Adipose tissue (tissue), 3 donors: Measurements from ENCODE around the gene PRKG1. TPM values are rescaled to one million over a fixed set of nuclear protein-coding genes. Genes with fewer than 3 reads are reported as not detected.

Experiments
- H3K27ac ChIP-seq: one replicate; pipeline ENCODE4 v1.5.1; 2013; ENCODE audit warnings: low read depth, low read length
- WGBS, 3 donors: extraction: QIAGEN DNeasy Blood & Tissue Kit; methylation state at CpG; one replicate each; pipeline ENCODE4 v1.1.7; 2013; 5-methylcytosine and 5-hydroxymethylcytosine counted together
- polyA plus RNA-seq, 3 donors: library from polyadenylated mRNA; stranded (reverse); fragments of 200-250 nt; gene quantifications; one replicate each; pipeline ENCODE4 v1.2.3, GENCODE V29; 2013
- donor health status: healthy with polysubstance abuse.
- donor health status: Bipolar disorder and iron deficiency.
- donor health status: healthy.

PRKG1 gene
- polyA plus RNA-seq, 3 donors = 0.46 to 13.2 (median 2.1) TPM

- 0 to 1% (median 0%) methylated on average over 45 of the region's 45 CpGs for WGBS, 3 donors
- peak within 1 kb of the TSS; percentile 95 for H3K27ac ChIP-seq
Measured at GRCh38 chr10:51699475-51700227, 625.4 kb downstream of the PRKG1 start, which contains the start of gene CSTF2T. CSTF2T (minus strand) TSS chr10:51699595; CDS start chr10:51699549, 46 bp downstream.

- WGBS, 3 donors = 8 to 36% (median 24%) methylated on average over 12 of the region's 12 CpGs
- peak overlapping the region; percentile 95 for H3K27ac ChIP-seq
Measured at GRCh38 chr10:51700228-51700817, 626.0 kb downstream of the PRKG1 start.

- 62 to 69% (median 63%) methylated on average over 3 of the region's 3 CpGs for WGBS, 3 donors
- H3K27ac ChIP-seq = no peak overlapping the region
Measured at GRCh38 chr10:51705774-51706173, 631.5 kb downstream of the PRKG1 start.

- 60 to 69% (median 62%) methylated on average over 3 of the region's 3 CpGs for WGBS, 3 donors
- no peak overlapping the region for H3K27ac ChIP-seq
Measured at GRCh38 chr10:51706225-51706624, 631.9 kb downstream of the PRKG1 start.

- WGBS, 3 donors = 85 to 90% (median 89%) methylated on average over 6 of the region's 6 CpGs
- H3K27ac ChIP-seq = no peak overlapping the region
Measured at GRCh38 chr10:51707392-51707791, 633.1 kb downstream of the PRKG1 start.

GRCh38 chr10:51707821-51708424 lies 633.6 kb downstream of the PRKG1 start:
- no peak overlapping the region for H3K27ac ChIP-seq
- WGBS, 3 donors = 82 to 88% (median 86%) methylated on average over 5 of the region's 5 CpGs

- 88 to 89% (median 89%) methylated on average over 2 of the region's 2 CpGs for WGBS, 3 donors
- H3K27ac ChIP-seq = no peak overlapping the region
Measured at GRCh38 chr10:51708609-51709008, 634.3 kb downstream of the PRKG1 start.

- no peak overlapping the region for H3K27ac ChIP-seq
- 73 to 80% (median 78%) methylated on average over 2 of the region's 2 CpGs for WGBS, 3 donors
Measured at GRCh38 chr10:51709324-51709972, 635.2 kb downstream of the PRKG1 start.

- no peak overlapping the region for H3K27ac ChIP-seq
- WGBS, 3 donors = 40 to 79% (median 53%) methylated on average over 1 of the region's 1 CpG
Measured at GRCh38 chr10:51711519-51711891, 637.2 kb downstream of the PRKG1 start.

- no peak overlapping the region for H3K27ac ChIP-seq
- WGBS, 3 donors = 79 to 86% (median 83%) methylated on average over 4 of the region's 4 CpGs
Measured at GRCh38 chr10:51716981-51717380, 642.7 kb downstream of the PRKG1 start.

GRCh38 chr10:51718804-51719291 lies 644.6 kb downstream of the PRKG1 start:
- no peak overlapping the region for H3K27ac ChIP-seq

GRCh38 chr10:51724038-51724437 lies 649.8 kb downstream of the PRKG1 start:
- 36 to 71% (median 64%) methylated on average over 1 of the region's 1 CpG for WGBS, 3 donors
- no peak overlapping the region for H3K27ac ChIP-seq

GRCh38 chr10:51729822-51730555 lies 655.7 kb downstream of the PRKG1 start:
- H3K27ac ChIP-seq = no peak overlapping the region
- 54 to 86% (median 84%) methylated on average over 7 of the region's 7 CpGs for WGBS, 3 donors

GRCh38 chr10:51733057-51733456 lies 658.8 kb downstream of the PRKG1 start:
- no peak overlapping the region for H3K27ac ChIP-seq
- WGBS, 3 donors = 69 to 78% (median 73%) methylated on average over 1 of the region's 1 CpG

- WGBS, 3 donors = 62 to 73% (median 65%) methylated on average over 6 of the region's 6 CpGs
- H3K27ac ChIP-seq = no peak overlapping the region
Measured at GRCh38 chr10:51743146-51743545, 668.9 kb downstream of the PRKG1 start.

GRCh38 chr10:51744235-51745000 lies 670.1 kb downstream of the PRKG1 start:
- no peak overlapping the region for H3K27ac ChIP-seq
- 79 to 87% (median 85%) methylated on average over 6 of the region's 6 CpGs for WGBS, 3 donors

GRCh38 chr10:51745397-51745796 lies 671.1 kb downstream of the PRKG1 start:
- H3K27ac ChIP-seq = no peak overlapping the region
- WGBS, 3 donors = 92 to 98% (median 97%) methylated on average over 2 of the region's 2 CpGs

GRCh38 chr10:51747216-51747615 lies 672.9 kb downstream of the PRKG1 start:
- 96 to 100% (median 98%) methylated on average over 1 of the region's 1 CpG for WGBS, 3 donors
- H3K27ac ChIP-seq = no peak overlapping the region
